ENCODE data around the gene PGM3.

PGM3 gene

DNA sequence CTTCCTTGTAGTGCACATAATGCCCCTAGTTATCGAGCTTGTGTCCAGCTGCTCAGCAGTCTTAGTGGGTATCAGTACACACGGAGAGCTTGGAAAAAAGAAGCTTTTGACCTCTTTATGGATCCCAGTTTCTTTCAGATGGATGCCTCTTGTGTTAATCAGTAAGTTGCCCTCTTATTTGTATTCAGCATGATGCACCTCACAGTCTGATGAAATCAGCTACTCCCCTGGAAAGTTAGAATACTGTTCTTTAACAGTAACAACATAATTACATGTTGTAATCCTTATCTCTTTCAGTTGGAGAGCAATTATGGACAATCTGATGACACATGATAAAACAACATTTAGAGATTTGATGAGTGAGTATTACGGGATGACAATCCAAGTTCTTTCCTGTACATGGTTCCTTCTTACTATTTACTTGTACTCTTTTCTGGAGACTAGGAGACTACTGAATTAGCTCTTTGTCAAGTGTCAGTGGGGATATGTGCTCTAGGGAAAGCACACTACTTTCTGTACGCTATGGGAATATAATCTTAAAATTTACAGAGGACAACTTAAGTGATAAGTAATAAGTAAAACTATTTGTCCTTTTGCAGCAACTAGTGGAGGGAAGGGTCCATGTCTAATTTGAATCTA, 39.1 kb downstream of the PGM3 start:
- no peak overlapping the region for H3K9ac ChIP-seq (ENCODE audit: low read length)
- H3F3A ChIP-seq (ENCODE audit: insufficient read depth): no peaks in the 10 kb centered on the region
- H3K9me2 ChIP-seq (replicated peaks; ENCODE audit: insufficient read depth, low read length): no peaks in the 10 kb centered on the region
- no peak overlapping the region for H2AFZ ChIP-seq (ENCODE audit: low read depth, low read length, severe bottlenecking)
- H4K20me1 ChIP-seq (ENCODE audit: low read depth, low read length): no peaks in the 10 kb centered on the region
- peaks cover 51% of the 10 kb centered on the region for H3K36me3 ChIP-seq (ENCODE audit: low read length)
- TF ChIP-seq, protein P1, sequence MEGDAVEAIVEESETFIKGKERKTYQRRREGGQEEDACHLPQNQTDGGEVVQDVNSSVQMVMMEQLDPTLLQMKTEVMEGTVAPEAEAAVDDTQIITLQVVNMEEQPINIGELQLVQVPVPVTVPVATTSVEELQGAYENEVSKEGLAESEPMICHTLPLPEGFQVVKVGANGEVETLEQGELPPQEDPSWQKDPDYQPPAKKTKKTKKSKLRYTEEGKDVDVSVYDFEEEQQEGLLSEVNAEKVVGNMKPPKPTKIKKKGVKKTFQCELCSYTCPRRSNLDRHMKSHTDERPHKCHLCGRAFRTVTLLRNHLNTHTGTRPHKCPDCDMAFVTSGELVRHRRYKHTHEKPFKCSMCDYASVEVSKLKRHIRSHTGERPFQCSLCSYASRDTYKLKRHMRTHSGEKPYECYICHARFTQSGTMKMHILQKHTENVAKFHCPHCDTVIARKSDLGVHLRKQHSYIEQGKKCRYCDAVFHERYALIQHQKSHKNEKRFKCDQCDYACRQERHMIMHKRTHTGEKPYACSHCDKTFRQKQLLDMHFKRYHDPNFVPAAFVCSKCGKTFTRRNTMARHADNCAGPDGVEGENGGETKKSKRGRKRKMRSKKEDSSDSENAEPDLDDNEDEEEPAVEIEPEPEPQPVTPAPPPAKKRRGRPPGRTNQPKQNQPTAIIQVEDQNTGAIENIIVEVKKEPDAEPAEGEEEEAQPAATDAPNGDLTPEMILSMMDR (IDR thresholded peaks at IDR 0.05; ENCODE audit: insufficient read depth, low read length, poor library complexity, severe bottlenecking): no peak
- no peak for TF ChIP-seq EZH2phosphoT487 (conservative IDR thresholded peaks at IDR 0.05; ENCODE audit: low read length)
- no peaks in the 10 kb centered on the region for H3K79me2 ChIP-seq (ENCODE audit: insufficient read depth, low read length)
- H3K4me2 ChIP-seq (ENCODE audit: low read depth, low read length, poor library complexity, severe bottlenecking): no peak overlapping the region
- no peaks in the 10 kb centered on the region for H3K27me3 ChIP-seq (ENCODE audit: low read length)
- no peaks in the 10 kb centered on the region for H3K9me3 ChIP-seq (ENCODE audit: insufficient read depth, low read length)
- no peak overlapping the region for H3K4me3 ChIP-seq (ENCODE audit: insufficient read depth, low read length, poor library complexity, severe bottlenecking)
- no peak overlapping the region for H3K27ac ChIP-seq (ENCODE audit: low read depth, low read length)

DNA sequence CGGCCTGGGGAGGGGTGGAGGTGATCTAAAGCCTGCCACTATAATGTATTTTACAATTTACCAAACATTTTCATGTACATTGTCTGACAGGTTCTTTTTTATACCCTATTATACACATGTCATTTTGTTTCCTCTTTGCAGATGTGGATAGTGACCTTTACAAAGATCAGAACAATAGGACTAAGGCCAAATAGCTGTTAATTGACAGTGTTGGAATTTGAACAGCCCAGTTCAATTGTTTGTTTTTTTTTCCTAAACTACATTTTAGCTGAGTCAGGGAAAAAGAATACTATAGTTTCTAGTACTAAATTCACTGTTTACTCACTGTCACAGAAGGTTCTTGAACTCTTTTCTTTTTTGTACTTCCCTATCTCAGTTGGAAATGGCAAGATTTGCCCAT, 40.2 kb downstream of the PGM3 start:
- no peak overlapping the region for H3K27ac ChIP-seq (ENCODE audit: low read depth, low read length)
- H2AFZ ChIP-seq (ENCODE audit: low read depth, low read length, severe bottlenecking): no peak overlapping the region
- H3K4me2 ChIP-seq (ENCODE audit: low read depth, low read length, poor library complexity, severe bottlenecking): no peak overlapping the region
- TF ChIP-seq EZH2phosphoT487 (conservative IDR thresholded peaks at IDR 0.05; ENCODE audit: low read length): no peak
- TF ChIP-seq, protein P1 (IDR thresholded peaks at IDR 0.05; ENCODE audit: insufficient read depth, low read length, poor library complexity, severe bottlenecking): no peak
- H3K27me3 ChIP-seq (ENCODE audit: low read length): no peaks in the 10 kb centered on the region
- H3K79me2 ChIP-seq (ENCODE audit: insufficient read depth, low read length): no peaks in the 10 kb centered on the region
- no peak overlapping the region for H3K4me3 ChIP-seq (ENCODE audit: insufficient read depth, low read length, poor library complexity, severe bottlenecking)
- H4K20me1 ChIP-seq (ENCODE audit: low read depth, low read length): no peaks in the 10 kb centered on the region
- H3K36me3 ChIP-seq (ENCODE audit: low read length): peaks cover 45% of the 10 kb centered on the region
- H3K9me2 ChIP-seq (replicated peaks; ENCODE audit: insufficient read depth, low read length): no peaks in the 10 kb centered on the region
- H3K9me3 ChIP-seq (ENCODE audit: insufficient read depth, low read length): no peaks in the 10 kb centered on the region
- H3K9ac ChIP-seq (ENCODE audit: low read length): no peak overlapping the region
- H3F3A ChIP-seq (ENCODE audit: insufficient read depth): no peaks in the 10 kb centered on the region

DNA sequence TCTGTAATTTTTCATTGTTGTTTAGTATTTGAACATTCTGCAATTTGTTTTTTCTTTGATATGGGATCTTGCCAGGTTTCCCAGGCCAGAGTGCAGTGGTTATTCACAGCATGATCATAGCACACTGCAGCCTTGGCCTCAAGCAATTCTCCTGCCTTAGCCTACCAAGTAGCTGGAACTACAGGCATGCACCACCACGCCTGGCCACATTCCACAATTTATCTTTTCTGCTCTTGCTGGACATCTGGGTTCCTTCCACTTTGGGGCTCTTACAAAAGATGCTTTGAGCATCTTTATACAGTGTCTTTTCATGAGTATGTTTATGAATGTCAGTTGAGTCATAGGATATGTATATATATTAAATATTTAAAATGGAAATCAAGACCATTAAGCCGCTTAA, 42.0 kb downstream of the PGM3 start:
- Histone ChIP-seq H4K20me1 (ENCODE audit: low read depth, low read length) (no peaks in the 10 kb centered on the region), H3K9me3 (ENCODE audit: insufficient read depth, low read length) (no peaks in the 10 kb centered on the region), H3F3A (ENCODE audit: insufficient read depth) (no peaks in the 10 kb centered on the region), H2AFZ (ENCODE audit: low read depth, low read length, severe bottlenecking) (no peak overlapping the region), H3K9ac (ENCODE audit: low read length) (no peak overlapping the region), H3K4me3 (ENCODE audit: insufficient read depth, low read length, poor library complexity, severe bottlenecking) (no peak overlapping the region), H3K79me2 (ENCODE audit: insufficient read depth, low read length) (no peaks in the 10 kb centered on the region), H3K9me2 (replicated peaks; ENCODE audit: insufficient read depth, low read length) (no peaks in the 10 kb centered on the region), H3K36me3 (ENCODE audit: low read length) (peaks cover 53% of the 10 kb centered on the region), H3K27me3 (ENCODE audit: low read length) (no peaks in the 10 kb centered on the region), H3K4me2 (ENCODE audit: low read depth, low read length, poor library complexity, severe bottlenecking) (no peak overlapping the region), H3K27ac (ENCODE audit: low read depth, low read length) (no peak overlapping the region)
- TF ChIP-seq, protein P1 (IDR thresholded peaks at IDR 0.05; ENCODE audit: insufficient read depth, low read length, poor library complexity, severe bottlenecking): no peak
- no peak for TF ChIP-seq EZH2phosphoT487 (conservative IDR thresholded peaks at IDR 0.05; ENCODE audit: low read length)
